IPS-NIHi7 (cell line): ENCODE results near the gene OR51T1.
"Not testable (repeated sequence)": the region's sequence is repeated elsewhere in the genome, so short reads cannot be mapped to it uniquely, and the experiment has no call there.

Experiments
- DNase-seq: peaks from one replicate; pipeline ENCODE4 v3.0.0; 2012; ENCODE audit warnings: mixed read lengths; ENCODE audit errors: extremely low spot score

Gene OR51T1, protein sequence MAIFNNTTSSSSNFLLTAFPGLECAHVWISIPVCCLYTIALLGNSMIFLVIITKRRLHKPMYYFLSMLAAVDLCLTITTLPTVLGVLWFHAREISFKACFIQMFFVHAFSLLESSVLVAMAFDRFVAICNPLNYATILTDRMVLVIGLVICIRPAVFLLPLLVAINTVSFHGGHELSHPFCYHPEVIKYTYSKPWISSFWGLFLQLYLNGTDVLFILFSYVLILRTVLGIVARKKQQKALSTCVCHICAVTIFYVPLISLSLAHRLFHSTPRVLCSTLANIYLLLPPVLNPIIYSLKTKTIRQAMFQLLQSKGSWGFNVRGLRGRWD

DNA sequence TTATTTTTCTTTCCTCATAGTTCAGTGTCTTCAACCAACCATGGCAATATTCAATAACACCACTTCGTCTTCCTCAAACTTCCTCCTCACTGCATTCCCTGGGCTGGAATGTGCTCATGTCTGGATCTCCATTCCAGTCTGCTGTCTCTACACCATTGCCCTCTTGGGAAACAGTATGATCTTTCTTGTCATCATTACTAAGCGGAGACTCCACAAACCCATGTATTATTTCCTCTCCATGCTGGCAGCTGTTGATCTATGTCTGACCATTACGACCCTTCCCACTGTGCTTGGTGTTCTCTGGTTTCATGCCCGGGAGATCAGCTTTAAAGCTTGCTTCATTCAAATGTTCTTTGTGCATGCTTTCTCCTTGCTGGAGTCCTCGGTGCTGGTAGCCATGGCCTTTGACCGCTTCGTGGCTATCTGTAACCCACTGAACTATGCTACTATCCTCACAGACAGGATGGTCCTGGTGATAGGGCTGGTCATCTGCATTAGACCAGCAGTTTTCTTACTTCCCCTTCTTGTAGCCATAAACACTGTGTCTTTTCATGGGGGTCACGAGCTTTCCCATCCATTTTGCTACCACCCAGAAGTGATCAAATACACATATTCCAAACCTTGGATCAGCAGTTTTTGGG, at the start of gene OR51T1:
TSS of gene OR51T1 (plus strand) at position 41 of the 641 bp plus-strand sequence. CDS start at position 41, 0 bp downstream.
- no peak for DNase-seq

GRCh38 chr11:4839851-4840549, 41.7 kb upstream of the OR51T1 start:
- no peak for DNase-seq

GRCh38 chr11:4848908-4849532, 32.7 kb upstream of the OR51T1 start, which contains the start of gene OR51S1:
Gene OR51S1 (minus strand): TSS chr11:4849208. CDS start chr11:4849208, 0 bp downstream.
- no peak for DNase-seq

- peak; percentile 12 for DNase-seq
These were observed 30.7 kb upstream of the OR51T1 start for GRCh38 chr11:4851033-4851432.

DNA sequence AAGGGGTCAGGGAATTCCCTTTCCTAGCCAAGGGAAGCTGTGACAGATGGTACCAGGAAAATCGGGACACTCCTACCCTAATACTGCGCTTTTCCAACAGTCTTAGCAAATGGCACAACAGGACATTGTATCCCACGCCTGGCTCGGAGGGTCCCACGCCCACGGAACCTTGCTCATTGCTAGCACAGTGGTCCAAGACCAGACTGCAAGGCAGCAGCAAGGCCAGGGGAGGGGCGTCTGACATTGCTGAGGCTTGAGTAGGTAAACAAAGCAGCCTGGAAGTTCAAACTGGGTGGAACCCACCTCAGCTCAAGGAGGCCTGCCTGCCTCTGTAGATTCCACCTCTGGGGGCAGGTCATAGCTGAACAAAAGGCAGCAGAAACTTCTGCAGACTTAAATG, 27.4 kb upstream of the OR51T1 start:
- not testable (repeated sequence) for DNase-seq

DNA sequence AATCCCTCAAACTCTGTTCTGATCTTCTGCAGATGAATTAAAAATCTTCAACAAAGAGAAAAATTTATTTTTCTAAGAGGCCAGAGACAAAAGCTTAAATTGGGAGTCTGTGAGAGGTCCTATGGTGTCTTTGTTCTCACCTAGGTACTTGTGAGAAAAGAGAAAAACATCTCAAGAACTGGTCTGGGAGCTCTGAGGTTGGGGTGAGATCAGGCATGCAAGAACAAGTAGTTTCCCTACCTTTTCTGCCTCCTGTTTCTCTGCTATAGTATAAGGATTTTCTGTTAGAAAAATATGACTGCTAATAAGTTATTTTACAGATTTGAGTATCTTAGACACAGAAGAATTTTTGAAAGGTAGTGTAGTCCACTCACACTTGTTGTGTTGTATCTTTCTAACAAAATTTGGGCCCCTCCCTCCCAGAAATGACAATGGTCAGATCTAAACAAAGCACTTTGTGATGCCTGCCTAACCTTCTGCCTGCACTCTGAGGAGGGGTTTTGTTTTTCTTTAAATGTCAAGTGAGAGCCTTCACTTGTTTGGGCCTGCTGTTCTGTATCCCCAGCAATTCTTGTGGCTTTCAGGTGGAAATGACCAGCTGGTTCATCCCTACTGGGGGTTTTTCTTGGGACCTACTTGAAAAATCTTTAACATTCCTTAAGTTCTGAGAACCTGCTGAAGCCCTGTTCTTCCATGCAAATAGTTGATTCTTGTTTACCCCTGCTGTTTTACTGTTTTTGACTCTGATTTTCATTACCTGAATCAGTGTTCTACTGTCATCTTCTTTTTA, 19.1 kb upstream of the OR51T1 start:
- peak; percentile 43 for DNase-seq

DNA sequence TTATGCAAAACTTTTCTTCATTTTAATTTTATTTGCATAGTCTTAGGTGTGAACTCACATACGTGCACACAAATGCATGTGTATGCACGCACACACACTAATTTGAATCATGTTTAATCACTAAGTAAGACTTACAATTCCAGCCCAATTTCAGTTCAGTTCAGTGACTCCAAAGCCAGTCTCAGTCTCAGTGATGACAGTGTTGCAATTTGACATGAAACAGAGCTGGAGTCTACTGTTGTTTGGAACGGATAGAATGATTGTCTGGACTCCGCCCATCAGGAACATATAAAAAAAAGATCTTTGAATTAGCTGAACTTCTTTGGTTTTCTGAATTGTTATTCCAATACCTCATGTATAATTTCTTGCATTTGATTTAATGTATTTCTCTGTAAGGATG, 17.8 kb upstream of the OR51T1 start:
- no peak for DNase-seq

DNA sequence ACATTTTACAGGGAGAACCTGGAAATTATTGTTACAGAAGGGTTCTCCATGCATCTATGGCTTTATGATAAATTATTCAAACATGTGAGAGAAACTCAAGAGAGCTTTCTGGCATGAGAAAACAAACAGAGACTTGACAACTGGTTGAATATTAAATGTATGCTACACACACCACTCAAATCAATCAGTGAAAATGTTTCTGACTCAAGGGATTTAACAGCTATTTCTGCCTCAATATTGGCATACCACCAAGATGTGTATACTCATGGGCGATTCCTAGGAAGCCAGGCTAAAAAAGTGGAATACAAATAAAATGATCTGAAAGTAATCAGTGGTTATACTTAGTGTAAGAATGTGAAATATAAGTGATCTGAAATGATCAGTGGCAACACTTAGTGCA, 15.8 kb upstream of the OR51T1 start:
- DNase-seq = no peak

GRCh38 chr11:4881188-4881587, 512 bp upstream of the OR51T1 start:
- DNase-seq = no peak

- no peak for DNase-seq
These were observed 843 bp downstream of the OR51T1 start for GRCh38 chr11:4882543-4882942.

GRCh38 chr11:4884361-4884760, 2.7 kb downstream of the OR51T1 start:
- no peak for DNase-seq

- no peak for DNase-seq
These were observed 4.5 kb downstream of the OR51T1 start for GRCh38 chr11:4886186-4886585.

DNA sequence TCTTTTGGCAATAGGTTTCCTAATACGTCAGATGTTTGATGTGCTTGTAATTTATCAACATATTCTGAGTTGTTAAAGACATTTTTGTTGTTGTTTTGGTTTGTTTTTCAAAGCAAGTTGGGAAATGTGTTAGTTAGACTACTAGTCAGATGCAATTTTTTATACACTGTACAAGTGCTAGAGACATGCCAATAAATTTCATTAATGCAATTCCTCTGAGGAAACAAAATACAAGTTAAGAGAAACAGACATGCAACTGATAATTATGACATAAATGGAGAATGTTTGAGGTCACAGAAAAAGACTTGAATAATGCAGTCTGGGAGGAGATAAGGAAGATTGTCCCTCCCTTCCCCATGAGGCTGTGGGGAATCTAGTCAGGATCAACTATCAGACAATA, 5.9 kb downstream of the OR51T1 start:
- DNase-seq = no peak

GRCh38 chr11:4890279-4890678, 8.6 kb downstream of the OR51T1 start:
- DNase-seq = no peak

DNA sequence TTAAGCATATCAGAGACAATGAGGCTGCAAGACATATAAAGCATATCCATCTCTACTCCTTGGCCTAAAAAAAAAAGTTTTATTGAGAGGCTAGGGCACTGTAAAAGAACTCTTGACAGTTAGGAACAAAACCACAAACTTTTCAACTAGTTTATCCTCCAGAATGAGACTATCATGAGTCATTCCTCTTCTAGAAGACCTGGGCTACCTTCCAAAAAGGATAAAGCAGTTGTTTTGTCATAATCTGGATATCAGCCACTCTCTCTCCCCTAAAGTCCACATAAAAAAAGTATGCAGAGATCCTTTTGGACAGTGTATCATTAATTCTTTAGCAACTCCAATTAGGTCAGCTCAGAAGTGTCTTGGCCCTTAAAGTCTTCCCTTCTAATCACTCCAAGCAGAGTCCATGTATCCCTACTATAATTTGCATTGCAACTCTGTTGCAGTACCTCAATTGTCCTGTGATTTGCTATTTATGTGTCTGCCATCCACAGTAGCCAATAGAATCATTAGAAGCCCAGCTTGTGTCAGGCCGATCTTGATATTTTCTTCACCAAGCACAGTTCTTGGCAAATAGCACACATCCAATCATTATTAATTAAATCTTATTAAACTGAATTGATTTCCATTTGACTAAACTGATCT, 10.4 kb downstream of the OR51T1 start:
- peak; percentile 15 for DNase-seq

GRCh38 chr11:4903484-4903883, 21.8 kb downstream of the OR51T1 start, which contains the start of gene OR51A7:
Gene OR51A7 (plus strand): TSS chr11:4903783. CDS start chr11:4907370, 3,587 bp downstream.
- DNase-seq = no peak

DNA sequence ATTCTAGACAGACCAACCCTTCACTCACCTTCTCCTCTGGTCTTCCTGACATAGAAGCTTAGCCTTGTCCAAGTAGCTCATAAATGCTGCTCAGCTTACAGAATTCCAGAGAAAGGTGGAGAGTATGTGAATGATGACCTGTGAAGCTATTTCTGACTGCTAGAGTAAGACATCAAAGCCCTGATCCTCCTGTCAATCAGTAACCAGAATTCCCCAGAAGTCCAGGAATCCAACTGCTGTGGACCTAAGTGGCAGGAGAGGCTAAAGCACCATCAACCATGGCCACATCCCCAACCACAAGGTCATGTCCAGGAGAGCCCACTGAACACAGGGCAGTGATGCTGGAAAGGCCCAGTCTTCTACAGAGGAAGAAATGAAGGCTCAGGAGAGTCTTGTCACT, 34.9 kb downstream of the OR51T1 start:
- no peak for DNase-seq

- DNase-seq = no peak
These were observed 37.5 kb downstream of the OR51T1 start, which contains the start of gene OR51G2 for GRCh38 chr11:4919250-4919649. Gene OR51G2 (minus strand): TSS chr11:4919350. CDS start chr11:4915663, 3,687 bp downstream.

DNA sequence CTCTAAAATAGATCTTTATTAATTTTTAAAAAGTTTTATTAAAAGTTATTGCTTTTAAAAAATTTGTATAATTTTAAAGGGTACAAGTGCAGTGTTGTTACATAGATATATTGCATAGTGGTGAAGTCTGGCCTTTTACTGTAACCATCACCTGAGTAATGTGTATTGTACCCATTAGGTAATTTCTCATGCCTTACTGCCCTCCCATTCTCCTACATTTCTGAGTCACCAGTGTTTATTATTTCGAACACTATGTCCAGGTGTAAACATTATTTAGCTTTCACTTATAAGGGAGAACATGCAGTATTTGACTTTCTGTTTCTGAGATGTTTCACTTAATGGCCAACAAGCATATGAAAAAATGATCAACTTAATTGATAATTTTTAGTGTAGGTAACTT, 40.1 kb downstream of the OR51T1 start:
- no peak for DNase-seq

DNA sequence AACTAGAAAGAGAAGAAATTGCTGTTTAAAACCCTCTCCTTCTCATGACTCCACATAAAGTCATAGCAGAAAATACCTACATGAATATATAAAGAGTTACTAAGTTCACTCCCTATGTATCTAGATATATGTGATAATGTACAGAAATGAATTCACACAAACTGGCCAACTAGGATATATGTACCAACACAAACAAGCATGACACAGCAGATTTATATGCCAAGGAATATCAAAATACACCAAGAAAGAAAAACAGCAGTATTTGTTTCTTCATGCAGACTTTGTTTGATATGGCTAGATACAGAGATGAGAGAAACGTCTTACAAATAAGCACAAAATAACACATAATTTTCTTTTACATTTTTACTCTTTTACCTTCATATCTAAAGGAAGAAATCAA, 40.6 kb downstream of the OR51T1 start:
- DNase-seq = no peak

DNA sequence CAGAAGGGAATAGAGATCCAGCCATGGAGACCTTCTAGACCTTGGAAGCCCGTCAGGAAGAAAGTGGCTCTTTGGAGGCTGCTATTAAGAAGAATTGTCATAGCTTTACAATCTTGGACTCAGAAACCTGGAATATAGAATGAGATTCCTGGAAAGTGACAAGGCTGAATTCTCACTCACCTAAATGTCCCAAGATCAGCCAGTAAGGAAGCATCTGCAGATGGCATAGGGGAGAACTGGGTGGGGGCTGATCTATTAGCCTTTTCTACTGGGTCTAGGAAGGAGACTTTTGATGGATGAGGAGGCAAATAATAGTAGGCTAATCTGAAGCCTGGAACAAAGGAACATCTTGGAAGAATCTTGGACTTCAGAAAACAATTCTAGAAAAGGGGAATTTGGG, 42.5 kb downstream of the OR51T1 start, which contains the start of gene OR51G1:
TSS of gene OR51G1 (minus strand) at position 101 of the 400 bp plus-strand sequence. CDS start at position 101, 0 bp downstream.
- no peak for DNase-seq
